ENCODE results near the gene TAF8.

Gene TAF8

DNA sequence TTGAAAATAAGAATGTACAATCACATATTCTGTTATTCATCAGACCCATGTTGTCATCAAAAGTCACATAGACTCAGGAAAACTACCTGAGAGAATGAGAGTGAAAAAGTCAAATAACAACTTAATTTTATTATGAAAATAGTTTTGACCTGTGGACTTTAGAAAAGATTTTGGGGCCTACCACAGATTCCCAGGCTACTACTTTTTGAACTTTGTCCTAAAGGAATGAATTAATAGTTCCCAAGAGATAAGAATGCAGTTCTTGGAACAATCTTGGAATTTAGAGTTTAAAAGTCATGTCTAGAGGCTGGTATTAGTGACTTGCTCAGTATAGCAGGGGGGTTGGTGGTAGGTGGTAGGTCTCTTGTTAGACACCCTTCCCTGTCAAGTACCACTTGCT is 3.3 kb downstream of the TAF8 start:
- H3K14ac ChIP-seq (ENCODE audit: low read length), result no peak overlapping the region
- no peak overlapping the region for H2AK5ac ChIP-seq (ENCODE audit: low read depth, low read length)
- H3K36me3 ChIP-seq (replicated peaks in 1 of 2; ENCODE audit: control insufficient read depth in 2 of 2, insufficient read depth in 2 of 2, low read length in 2 of 2), result peaks cover 23 to 62% of the 10 kb centered on the region in 2 donors
- no peak overlapping the region for H4K91ac ChIP-seq (ENCODE audit: low read depth, low read length, poor library complexity)
- H2BK15ac ChIP-seq (ENCODE audit: low read length), result no peak overlapping the region
- H3K9ac ChIP-seq (ENCODE audit: low read depth, low read length, poor library complexity), result no peak overlapping the region
- no peak overlapping the region for H2BK12ac ChIP-seq (ENCODE audit: low read length)
- H2BK5ac ChIP-seq (ENCODE audit: low read length), result no peak overlapping the region
- no peaks in the 10 kb centered on the region for H3K79me1 ChIP-seq (ENCODE audit: low read depth, low read length)
- DNase-seq (ENCODE audit: low spot score), result no peak
- H2BK120ac ChIP-seq (ENCODE audit: low read depth, low read length), result no peak overlapping the region
- H3K4me3 ChIP-seq (ENCODE audit: low read length in 2 of 2), result no peak overlapping the region
- no peak overlapping the region for H2AFZ ChIP-seq (ENCODE audit: low read length)
- H3K23ac ChIP-seq (ENCODE audit: low read depth, low read length, poor library complexity), result no peak overlapping the region
- H3K27ac ChIP-seq (replicated peaks; ENCODE audit: low read length), result no peak overlapping the region
- no peak overlapping the region for H3K4me2 ChIP-seq (ENCODE audit: insufficient read depth, low read length, poor library complexity, severe bottlenecking)
- H3K4ac ChIP-seq (ENCODE audit: low read length), result no peak overlapping the region
- H3K18ac ChIP-seq (ENCODE audit: low read length), result no peak overlapping the region
- H3K4me1 ChIP-seq (ENCODE audit: control insufficient read depth in 2 of 2, insufficient read depth in 1 of 2, low read depth in 1 of 2, low read length in 2 of 2), result peaks cover 2 to 6% of the 10 kb centered on the region in 2 donors
- H4K8ac ChIP-seq (ENCODE audit: low read depth, low read length), result no peak overlapping the region
- peaks cover 0 to 3% of the 10 kb centered on the region in 2 donors for H3K9me3 ChIP-seq (replicated peaks in 1 of 2; ENCODE audit: control insufficient read depth in 2 of 2, insufficient read depth in 1 of 2, low read depth in 1 of 2, low read length in 2 of 2)
- H3K27me3 ChIP-seq (ENCODE audit: control insufficient read depth in 3 of 3, insufficient read depth in 3 of 3, low read depth in 1 of 3, low read length in 3 of 3), result peaks cover 0 to 3% (median 0%) of the 10 kb centered on the region in 3 experiments

DNA sequence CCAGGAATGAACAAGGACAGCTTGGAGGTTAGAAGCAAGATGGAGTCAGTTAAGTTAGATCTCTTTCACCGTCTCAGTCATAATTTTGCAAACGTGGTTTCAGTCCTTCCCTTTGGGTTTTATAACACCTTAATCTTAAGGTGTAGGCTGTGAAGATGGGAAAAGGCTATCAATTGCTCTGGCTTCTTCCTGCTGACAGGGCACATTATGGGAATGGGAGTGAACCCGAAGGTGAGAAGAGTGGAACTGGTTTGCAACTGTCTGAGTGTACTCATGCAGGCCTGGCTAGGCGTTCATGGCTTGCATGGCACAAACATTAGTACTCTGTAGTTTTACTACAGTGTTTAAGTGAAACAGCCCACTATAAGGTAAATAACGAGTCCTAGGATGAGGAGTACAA is 9.4 kb downstream of the TAF8 start:
- Histone ChIP-seq H3K18ac (ENCODE audit: low read length) (no peak overlapping the region), H2AK5ac (ENCODE audit: low read depth, low read length) (no peak overlapping the region), H2AFZ (ENCODE audit: low read length) (no peak overlapping the region), H3K36me3 (replicated peaks in 1 of 2; ENCODE audit: control insufficient read depth in 2 of 2, insufficient read depth in 2 of 2, low read length in 2 of 2) (peaks cover 36 to 92% of the 10 kb centered on the region in 2 donors), H2BK12ac (ENCODE audit: low read length) (no peak overlapping the region), H3K4me1 (ENCODE audit: control insufficient read depth in 2 of 2, insufficient read depth in 1 of 2, low read depth in 1 of 2, low read length in 2 of 2) (no peaks in the 10 kb centered on the region), H2BK5ac (ENCODE audit: low read length) (no peak overlapping the region), H3K23ac (ENCODE audit: low read depth, low read length, poor library complexity) (no peak overlapping the region), H3K9me3 (replicated peaks in 1 of 2; ENCODE audit: control insufficient read depth in 2 of 2, insufficient read depth in 1 of 2, low read depth in 1 of 2, low read length in 2 of 2) (peaks cover 2 to 6% of the 10 kb centered on the region in 2 donors), H3K4me2 (ENCODE audit: insufficient read depth, low read length, poor library complexity, severe bottlenecking) (no peak overlapping the region), H2BK120ac (ENCODE audit: low read depth, low read length) (no peak overlapping the region), H3K4ac (ENCODE audit: low read length) (no peak overlapping the region), H4K8ac (ENCODE audit: low read depth, low read length) (no peak overlapping the region), H4K91ac (ENCODE audit: low read depth, low read length, poor library complexity) (no peak overlapping the region), H3K79me1 (ENCODE audit: low read depth, low read length) (no peaks in the 10 kb centered on the region), H2BK15ac (ENCODE audit: low read length) (no peak overlapping the region), H3K4me3 (ENCODE audit: low read length in 2 of 2) (no peak overlapping the region), H3K14ac (ENCODE audit: low read length) (no peak overlapping the region), H3K27ac (replicated peaks; ENCODE audit: low read length) (no peak overlapping the region), H3K27me3 (ENCODE audit: control insufficient read depth in 3 of 3, insufficient read depth in 3 of 3, low read depth in 1 of 3, low read length in 3 of 3) (no peaks in the 10 kb centered on the region), H3K9ac (ENCODE audit: low read depth, low read length, poor library complexity) (no peak overlapping the region)
- no CpG with 5 or more reads among the region's 5 CpGs for WGBS, 2 donors (ENCODE audit: extremely low coverage in 2 of 2, insufficient read length in 2 of 2, insufficient replicate concordance in 1 of 2)
- no peak for DNase-seq (ENCODE audit: low spot score)

DNA sequence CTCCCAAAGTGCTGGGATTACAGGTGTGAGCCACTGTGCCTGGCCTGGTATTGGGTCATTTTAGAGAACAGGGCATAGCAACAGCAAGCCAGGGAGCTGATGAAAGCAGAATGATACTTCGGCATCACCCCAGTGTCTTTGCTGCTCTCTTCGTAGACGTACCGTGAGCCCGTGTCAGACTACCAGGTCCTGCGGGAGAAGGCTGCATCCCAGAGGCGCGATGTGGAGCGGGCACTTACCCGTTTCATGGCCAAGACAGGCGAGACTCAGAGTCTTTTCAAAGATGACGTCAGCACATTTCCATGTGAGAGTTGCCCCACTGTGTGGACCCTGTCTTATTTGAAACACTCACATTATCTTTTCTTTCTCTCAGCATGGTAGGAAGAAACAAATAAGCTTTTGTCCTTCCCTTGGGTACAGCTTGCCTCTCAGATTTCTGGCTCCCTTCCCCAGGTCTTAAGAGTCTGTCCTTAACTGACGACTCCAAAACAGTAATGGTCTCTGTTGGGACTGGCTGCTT is 15.9 kb downstream of the TAF8 start:
- Histone ChIP-seq H3K36me3 (replicated peaks in 1 of 2; ENCODE audit: control insufficient read depth in 2 of 2, insufficient read depth in 2 of 2, low read length in 2 of 2) (peaks cover 53 to 91% of the 10 kb centered on the region in 2 donors), H3K79me1 (ENCODE audit: low read depth, low read length) (no peaks in the 10 kb centered on the region), H3K4me2 (ENCODE audit: insufficient read depth, low read length, poor library complexity, severe bottlenecking) (no peak overlapping the region), H3K14ac (ENCODE audit: low read length) (no peak overlapping the region), H2BK15ac (ENCODE audit: low read length) (no peak overlapping the region), H3K18ac (ENCODE audit: low read length) (no peak overlapping the region), H2AK5ac (ENCODE audit: low read depth, low read length) (no peak overlapping the region), H2BK5ac (ENCODE audit: low read length) (no peak overlapping the region), H2AFZ (ENCODE audit: low read length) (no peak overlapping the region), H4K91ac (ENCODE audit: low read depth, low read length, poor library complexity) (no peak overlapping the region), H3K4ac (ENCODE audit: low read length) (no peak overlapping the region), H3K4me1 (ENCODE audit: control insufficient read depth in 2 of 2, insufficient read depth in 1 of 2, low read depth in 1 of 2, low read length in 2 of 2) (no peaks in the 10 kb centered on the region), H3K9me3 (replicated peaks in 1 of 2; ENCODE audit: control insufficient read depth in 2 of 2, insufficient read depth in 1 of 2, low read depth in 1 of 2, low read length in 2 of 2) (no peaks in the 10 kb centered on the region), H3K23ac (ENCODE audit: low read depth, low read length, poor library complexity) (no peak overlapping the region), H3K27ac (replicated peaks; ENCODE audit: low read length) (no peak overlapping the region), H2BK120ac (ENCODE audit: low read depth, low read length) (no peak overlapping the region), H2BK12ac (ENCODE audit: low read length) (no peak overlapping the region), H4K8ac (ENCODE audit: low read depth, low read length) (no peak overlapping the region), H3K4me3 (ENCODE audit: low read length in 2 of 2) (no peak overlapping the region), H3K27me3 (ENCODE audit: control insufficient read depth in 3 of 3, insufficient read depth in 3 of 3, low read depth in 1 of 3, low read length in 3 of 3) (no peaks in the 10 kb centered on the region), H3K9ac (ENCODE audit: low read depth, low read length, poor library complexity) (no peak overlapping the region)
- WGBS, 2 donors (ENCODE audit: extremely low coverage in 2 of 2, insufficient read length in 2 of 2, insufficient replicate concordance in 1 of 2), result no CpG with 5 or more reads among the region's 13 CpGs
- no peak for DNase-seq (ENCODE audit: low spot score)

DNA sequence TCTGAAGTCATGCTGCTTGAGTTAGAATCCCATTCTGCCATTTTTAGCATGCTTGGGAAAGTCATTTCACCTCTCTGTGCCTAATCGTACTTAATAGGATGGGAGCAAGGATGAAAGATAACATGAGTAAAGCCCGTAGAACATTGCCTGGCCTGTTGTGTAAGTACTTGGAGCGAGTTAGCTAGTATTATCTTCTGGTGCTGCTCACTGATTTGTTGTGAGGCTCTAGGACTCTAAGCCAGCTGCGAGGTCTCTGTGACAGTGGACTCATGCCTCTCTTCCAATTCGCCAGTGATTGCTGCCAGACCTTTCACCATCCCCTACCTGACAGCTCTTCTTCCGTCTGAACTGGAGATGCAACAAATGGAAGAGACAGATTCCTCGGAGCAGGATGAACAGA is 17.8 kb downstream of the TAF8 start:
- Histone ChIP-seq H2BK12ac (ENCODE audit: low read length) (no peak overlapping the region), H3K79me1 (ENCODE audit: low read depth, low read length) (no peaks in the 10 kb centered on the region), H3K14ac (ENCODE audit: low read length) (no peak overlapping the region), H3K9me3 (replicated peaks in 1 of 2; ENCODE audit: control insufficient read depth in 2 of 2, insufficient read depth in 1 of 2, low read depth in 1 of 2, low read length in 2 of 2) (no peaks in the 10 kb centered on the region), H2BK120ac (ENCODE audit: low read depth, low read length) (no peak overlapping the region), H3K18ac (ENCODE audit: low read length) (no peak overlapping the region), H4K8ac (ENCODE audit: low read depth, low read length) (no peak overlapping the region), H3K23ac (ENCODE audit: low read depth, low read length, poor library complexity) (no peak overlapping the region), H3K9ac (ENCODE audit: low read depth, low read length, poor library complexity) (no peak overlapping the region), H3K27me3 (ENCODE audit: control insufficient read depth in 3 of 3, insufficient read depth in 3 of 3, low read depth in 1 of 3, low read length in 3 of 3) (no peaks in the 10 kb centered on the region), H4K91ac (ENCODE audit: low read depth, low read length, poor library complexity) (no peak overlapping the region), H3K4ac (ENCODE audit: low read length) (no peak overlapping the region), H3K27ac (replicated peaks; ENCODE audit: low read length) (no peak overlapping the region), H3K4me2 (ENCODE audit: insufficient read depth, low read length, poor library complexity, severe bottlenecking) (no peak overlapping the region), H2BK5ac (ENCODE audit: low read length) (no peak overlapping the region), H3K36me3 (replicated peaks in 1 of 2; ENCODE audit: control insufficient read depth in 2 of 2, insufficient read depth in 2 of 2, low read length in 2 of 2) (peaks cover 61 to 86% of the 10 kb centered on the region in 2 donors), H3K4me3 (ENCODE audit: low read length in 2 of 2) (no peak overlapping the region), H3K4me1 (ENCODE audit: control insufficient read depth in 2 of 2, insufficient read depth in 1 of 2, low read depth in 1 of 2, low read length in 2 of 2) (no peaks in the 10 kb centered on the region), H2AK5ac (ENCODE audit: low read depth, low read length) (no peak overlapping the region), H2BK15ac (ENCODE audit: low read length) (no peak overlapping the region), H2AFZ (ENCODE audit: low read length) (no peak overlapping the region)
- DNase-seq (ENCODE audit: low spot score), result no peak
- WGBS, 2 donors (ENCODE audit: extremely low coverage in 2 of 2, insufficient read length in 2 of 2, insufficient replicate concordance in 1 of 2), result no CpG with 5 or more reads among the region's 7 CpGs

All from neuronal stem cell (in vitro differentiated cells).